Fibroblast of lung (primary cell): ENCODE results near the gene ACRBP. TPM values are rescaled to one million over a fixed set of nuclear protein-coding genes. Genes with fewer than 3 reads are reported as not detected.
A peak's percentile ranks its signal among the peaks of the same experiment; 100 is the strongest.

Experiments used
- DNase-seq, 2 donors: peaks; one replicate each; pipeline versions ENCODE4 v3.0.0 to v3.0.0-alpha.2; 2010; ENCODE audit warnings: low read depth in 2 of 2
- H2AFZ ChIP-seq: 2 replicates; pipeline ENCODE4 v1.5.1; 2012; ENCODE audit warnings: low read length, control low read depth, inconsistent platforms
- H3K27ac ChIP-seq: 2 replicates; pipeline ENCODE4 v1.5.1; 2011; ENCODE audit warnings: low read length, control low read depth; ENCODE audit not compliant: insufficient read depth
- H3K27me3 ChIP-seq: 2 replicates; pipeline ENCODE4 v1.5.1; 2011; ENCODE audit warnings: mild to moderate bottlenecking, low read length; ENCODE audit not compliant: control insufficient read depth, insufficient read depth
- H3K36me3 ChIP-seq: 2 replicates; pipeline ENCODE4 v1.5.1; 2011; ENCODE audit warnings: low read length; ENCODE audit not compliant: control insufficient read depth, insufficient read depth
- H3K4me1 ChIP-seq: 2 replicates; pipeline ENCODE4 v1.5.1; 2011; ENCODE audit warnings: low read length; ENCODE audit not compliant: control insufficient read depth, insufficient read depth; ENCODE audit errors: extremely low read depth
- H3K4me2 ChIP-seq: 2 replicates; pipeline ENCODE4 v1.5.1; 2011; ENCODE audit warnings: low read length, control low read depth; ENCODE audit not compliant: insufficient read depth; ENCODE audit errors: extremely low read depth
- H3K4me3 ChIP-seq, 4 experiments: fragments of 200-600 bp in 1 of 4; sonication (generic) in 1 of 4; replicated peaks in 1 of 4; 2 replicates each; pipeline ENCODE4 v1.5.1; 2011 to 2016; ENCODE audit warnings: low read length in 4 of 4, low read depth in 3 of 4, mild to moderate bottlenecking in 3 of 4, control low read depth in 2 of 4, inconsistent platforms in 1 of 4, mixed read lengths in 1 of 4; ENCODE audit not compliant: insufficient read depth in 1 of 4; ENCODE audit errors: control extremely low read depth in 1 of 4
- H3K79me2 ChIP-seq: 2 replicates; pipeline ENCODE4 v1.5.1; 2012; ENCODE audit warnings: mild to moderate bottlenecking, low read length, inconsistent platforms; ENCODE audit not compliant: control insufficient read depth, insufficient read depth
- H3K9ac ChIP-seq: 2 replicates; pipeline ENCODE4 v1.5.1; 2011; ENCODE audit warnings: mild to moderate bottlenecking, low read length, control low read depth; ENCODE audit not compliant: insufficient read depth
- H3K9me3 ChIP-seq: 2 replicates; pipeline ENCODE4 v1.5.1; 2012; ENCODE audit warnings: low read depth, low read length; ENCODE audit not compliant: control insufficient read depth, insufficient read depth
- H4K20me1 ChIP-seq: 2 replicates; pipeline ENCODE4 v1.5.1; 2011; ENCODE audit warnings: low read length; ENCODE audit not compliant: control insufficient read depth, insufficient read depth; ENCODE audit errors: extremely low read depth
- EZH2 ChIP-seq: IDR thresholded peaks from 2 replicates; pipeline ENCODE4 v1.5.1; 2012; ENCODE audit warnings: low read length, control low read depth, mild to moderate bottlenecking; ENCODE audit errors: missing control alignments
- polyA plus RNA-seq, 2 donors: library from polyadenylated mRNA; depleted of rRNA in 1 of 2; stranded (reverse) in 1 of 2; unstranded in 1 of 2; fragments of >200 nt; gene quantifications; 2 replicates each; pipeline ENCODE4 v1.2.1, GENCODE V29; 2011 to 2012; ENCODE audit warnings: missing spikeins in 1 of 2
- total RNA-seq: library from RNA; depleted of rRNA; stranded (reverse); fragments of >200 nt; gene quantifications from 2 replicates; pipeline ENCODE4 v1.2.1, GENCODE V29; 2014
- TF ChIP-seq, protein P1 (sequence below), 2 donors: IDR thresholded peaks in 1 of 2; conservative IDR thresholded peaks in 1 of 2; 1 replicate in 1 of 2; 2 replicates in 1 of 2; pipeline ENCODE4 v1.5.1; 2011 to 2012; ENCODE audit warnings: low read length in 2 of 2, control low read depth in 1 of 2, inconsistent platforms in 1 of 2, low read depth in 1 of 2, mild to moderate bottlenecking in 1 of 2

The ACRBP gene
- total and polyA plus RNA-seq, 2 donors (not counting 1 experiment from before 2014, with no cell fraction given): 0.33 to 0.50 TPM

DNA sequence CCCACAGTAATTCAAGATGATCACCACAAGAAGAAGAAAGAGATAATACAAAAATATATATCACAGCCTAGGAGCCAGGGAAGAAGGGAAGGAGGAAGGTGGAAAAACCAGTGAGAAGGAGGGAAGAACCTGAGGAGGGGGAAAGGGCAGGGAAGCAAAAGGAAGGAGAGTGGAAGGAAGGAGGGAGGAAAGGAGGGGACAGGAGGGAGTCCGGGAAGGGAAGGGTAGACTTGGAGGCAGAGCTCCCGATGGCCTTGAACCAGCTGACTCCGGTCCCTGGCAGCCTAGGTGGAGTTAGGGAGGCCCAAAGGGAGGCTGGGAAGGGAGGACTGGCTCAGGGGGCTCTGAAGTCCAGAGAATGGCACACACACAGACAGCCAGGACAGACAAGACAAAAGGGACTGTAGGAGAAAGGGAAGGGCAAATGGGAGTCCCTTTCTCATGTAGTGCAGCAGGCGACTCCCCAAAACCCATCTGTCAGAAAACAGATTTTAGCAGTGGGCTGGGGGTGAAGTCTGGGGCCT lies 46.7 kb upstream of the ACRBP start:
- no peak overlapping the region for H3K4me3 ChIP-seq
- DNase-seq: no peak
- no peaks in the 10 kb centered on the region for H3K36me3 ChIP-seq
- no peaks in the 10 kb centered on the region for H3K9me3 ChIP-seq
- no peak overlapping the region for H2AFZ ChIP-seq
- TF ChIP-seq EZH2: no peak
- TF ChIP-seq, protein P1, sequence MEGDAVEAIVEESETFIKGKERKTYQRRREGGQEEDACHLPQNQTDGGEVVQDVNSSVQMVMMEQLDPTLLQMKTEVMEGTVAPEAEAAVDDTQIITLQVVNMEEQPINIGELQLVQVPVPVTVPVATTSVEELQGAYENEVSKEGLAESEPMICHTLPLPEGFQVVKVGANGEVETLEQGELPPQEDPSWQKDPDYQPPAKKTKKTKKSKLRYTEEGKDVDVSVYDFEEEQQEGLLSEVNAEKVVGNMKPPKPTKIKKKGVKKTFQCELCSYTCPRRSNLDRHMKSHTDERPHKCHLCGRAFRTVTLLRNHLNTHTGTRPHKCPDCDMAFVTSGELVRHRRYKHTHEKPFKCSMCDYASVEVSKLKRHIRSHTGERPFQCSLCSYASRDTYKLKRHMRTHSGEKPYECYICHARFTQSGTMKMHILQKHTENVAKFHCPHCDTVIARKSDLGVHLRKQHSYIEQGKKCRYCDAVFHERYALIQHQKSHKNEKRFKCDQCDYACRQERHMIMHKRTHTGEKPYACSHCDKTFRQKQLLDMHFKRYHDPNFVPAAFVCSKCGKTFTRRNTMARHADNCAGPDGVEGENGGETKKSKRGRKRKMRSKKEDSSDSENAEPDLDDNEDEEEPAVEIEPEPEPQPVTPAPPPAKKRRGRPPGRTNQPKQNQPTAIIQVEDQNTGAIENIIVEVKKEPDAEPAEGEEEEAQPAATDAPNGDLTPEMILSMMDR (conservative IDR thresholded peaks at IDR 0.05 in 1 of 2, IDR thresholded peaks at IDR 0.05 in 1 of 2; ENCODE audit: low read depth in 1 of 2, low read length in 2 of 2): no peak
- H3K4me2 ChIP-seq: no peak overlapping the region
- H4K20me1 ChIP-seq: no peaks in the 10 kb centered on the region
- H3K79me2 ChIP-seq: peaks cover 3% of the 10 kb centered on the region
- peaks cover 3% of the 10 kb centered on the region for H3K4me1 ChIP-seq
- no peak overlapping the region for H3K9ac ChIP-seq
- peaks cover 4% of the 10 kb centered on the region for H3K27me3 ChIP-seq
- no peak overlapping the region for H3K27ac ChIP-seq

DNA sequence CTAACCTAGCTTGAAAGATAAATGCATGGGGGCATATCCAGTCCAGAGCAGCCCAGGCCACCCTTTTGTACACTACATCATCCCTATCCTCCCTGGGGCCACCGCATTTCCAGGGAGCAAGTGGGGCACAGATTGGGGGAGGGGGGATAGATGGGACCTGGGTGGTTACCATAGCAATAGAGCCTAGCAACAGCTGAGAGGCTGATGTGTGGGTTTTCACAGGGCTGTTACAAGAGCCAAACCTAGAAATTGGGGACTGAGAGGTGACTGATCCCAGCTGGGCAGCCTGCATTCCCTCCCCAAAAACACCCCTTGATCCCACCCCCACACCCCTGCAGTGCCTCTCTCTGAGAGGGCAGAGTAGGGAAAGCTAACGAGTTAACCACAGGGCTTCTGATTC lies 45.7 kb upstream of the ACRBP start:
- no peaks in the 10 kb centered on the region for H3K27me3 ChIP-seq
- no peak overlapping the region for H3K9ac ChIP-seq
- TF ChIP-seq, protein P1 (conservative IDR thresholded peaks at IDR 0.05 in 1 of 2, IDR thresholded peaks at IDR 0.05 in 1 of 2; ENCODE audit: low read depth in 1 of 2, low read length in 2 of 2): no peak
- no peak for TF ChIP-seq EZH2
- no peak overlapping the region for H3K4me3 ChIP-seq
- H3K4me2 ChIP-seq: no peak overlapping the region
- DNase-seq: no peak
- no peak overlapping the region for H2AFZ ChIP-seq
- H3K36me3 ChIP-seq: no peaks in the 10 kb centered on the region
- no peak overlapping the region for H3K27ac ChIP-seq
- H3K4me1 ChIP-seq: peaks cover 2% of the 10 kb centered on the region
- no peaks in the 10 kb centered on the region for H4K20me1 ChIP-seq
- H3K9me3 ChIP-seq: no peaks in the 10 kb centered on the region
- peaks cover 11% of the 10 kb centered on the region for H3K79me2 ChIP-seq

DNA sequence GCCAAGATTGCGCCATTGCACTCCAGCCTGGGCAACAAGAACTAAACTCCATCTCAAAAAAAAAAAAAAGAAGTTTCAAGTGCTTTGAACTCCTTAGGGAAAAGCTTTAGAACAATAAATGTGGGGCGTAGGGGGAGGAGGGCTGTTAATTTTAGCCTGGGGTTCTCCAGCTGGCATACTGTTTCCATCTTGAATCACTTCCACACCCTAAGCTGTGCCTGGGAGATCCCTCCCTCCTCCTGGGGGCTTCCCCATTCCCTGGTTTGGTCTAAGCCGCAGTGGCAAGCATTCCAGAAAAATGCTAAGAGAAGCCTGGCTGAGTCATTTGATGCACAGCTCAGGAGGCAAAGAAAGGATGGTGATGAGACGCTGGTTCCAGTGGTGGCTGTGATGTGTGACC lies 44.2 kb upstream of the ACRBP start:
- H3K36me3 ChIP-seq: no peaks in the 10 kb centered on the region
- no peak overlapping the region for H3K4me3 ChIP-seq
- TF ChIP-seq, protein P1 (conservative IDR thresholded peaks at IDR 0.05 in 1 of 2, IDR thresholded peaks at IDR 0.05 in 1 of 2; ENCODE audit: low read depth in 1 of 2, low read length in 2 of 2): no peak
- no peak for TF ChIP-seq EZH2
- peak in 1 of 2 donors; percentile 65 for DNase-seq
- no peak overlapping the region for H3K9ac ChIP-seq
- no peak overlapping the region for H2AFZ ChIP-seq
- H4K20me1 ChIP-seq: no peaks in the 10 kb centered on the region
- H3K4me1 ChIP-seq: peaks cover 3% of the 10 kb centered on the region
- H3K27me3 ChIP-seq: no peaks in the 10 kb centered on the region
- H3K79me2 ChIP-seq: peaks cover 25% of the 10 kb centered on the region
- H3K4me2 ChIP-seq: no peak overlapping the region
- H3K9me3 ChIP-seq: no peaks in the 10 kb centered on the region
- H3K27ac ChIP-seq: no peak overlapping the region
